Astrocyte (in vitro differentiated cells and primary cell): Measurements from ENCODE around the gene LDHD. TPM values are rescaled to one million over a fixed set of nuclear protein-coding genes. Genes with fewer than 3 reads are reported as not detected.
A peak's percentile ranks its signal among the peaks of the same experiment; 100 is the strongest.

Source experiments
- DNase-seq: peaks from one replicate; pipeline ENCODE4 v3.0.0-alpha.2; 2010; ENCODE audit warnings: low read depth
- FAIRE-seq: peaks from 2 replicates; lab custom pipeline; 2011; peaks lifted over from hg19 to GRCh38; lab: Jason Lieb, UNC
- H2AFZ ChIP-seq: 2 replicates; pipeline ENCODE4 v1.6.0; 2012; ENCODE audit warnings: low read depth, low read length, inconsistent platforms
- H3K27ac ChIP-seq: 2 replicates; pipeline ENCODE4 v1.5.1; 2011; ENCODE audit warnings: low read depth, low read length, inconsistent platforms
- H3K27me3 ChIP-seq: 2 replicates; pipeline ENCODE4 v1.6.0; 2011; ENCODE audit warnings: low read length, inconsistent platforms; ENCODE audit not compliant: insufficient read depth
- H3K36me3 ChIP-seq: 2 replicates; pipeline ENCODE4 v1.5.1; 2011; ENCODE audit warnings: low read length, inconsistent platforms; ENCODE audit not compliant: insufficient read depth
- H3K4me1 ChIP-seq: 2 replicates; pipeline ENCODE4 v1.5.1; 2011; ENCODE audit warnings: low read length, inconsistent platforms; ENCODE audit not compliant: insufficient read depth
- H3K4me2 ChIP-seq: 2 replicates; pipeline ENCODE4 v1.6.0; 2012; ENCODE audit warnings: low read length, inconsistent platforms
- H3K4me3 ChIP-seq: 2 replicates; pipeline ENCODE4 v1.5.1; 2011; ENCODE audit warnings: low read depth, mild to moderate bottlenecking, low read length, inconsistent platforms; ENCODE audit not compliant: insufficient read depth
- H3K79me2 ChIP-seq: 2 replicates; pipeline ENCODE4 v1.6.0; 2012; ENCODE audit warnings: mild to moderate bottlenecking, low read length, inconsistent platforms; ENCODE audit not compliant: insufficient read depth
- H3K9ac ChIP-seq: 2 replicates; pipeline ENCODE4 v1.6.0; 2012; ENCODE audit warnings: mild to moderate bottlenecking, low read length, inconsistent platforms
- H3K9me3 ChIP-seq: 2 replicates; pipeline ENCODE4 v1.5.1; 2012; ENCODE audit warnings: low read depth, mild to moderate bottlenecking, low read length, inconsistent platforms; ENCODE audit not compliant: insufficient read depth
- H4K20me1 ChIP-seq: 2 replicates; pipeline ENCODE4 v1.6.0; 2012; ENCODE audit warnings: low read length, inconsistent platforms; ENCODE audit not compliant: insufficient read depth
- H3K27ac Mint-ChIP-seq: one replicate; pipeline ENCODE4 v1.8.0; 2021; ENCODE audit warnings: mild to moderate bottlenecking, mixed read lengths; ENCODE audit not compliant: unreplicated experiment
- H3K27me3 Mint-ChIP-seq: one replicate; pipeline ENCODE4 v1.8.0; 2021; ENCODE audit warnings: low read depth, mixed read lengths; ENCODE audit not compliant: unreplicated experiment
- H3K36me3 Mint-ChIP-seq: one replicate; pipeline ENCODE4 v1.8.0; 2021; ENCODE audit warnings: low read depth, mixed read lengths; ENCODE audit not compliant: unreplicated experiment
- H3K4me1 Mint-ChIP-seq: one replicate; pipeline ENCODE4 v1.8.0; 2021; ENCODE audit warnings: low read depth, mixed read lengths; ENCODE audit not compliant: unreplicated experiment
- H3K4me3 Mint-ChIP-seq: one replicate; pipeline ENCODE4 v1.8.0; 2021; ENCODE audit warnings: mild to moderate bottlenecking, moderate library complexity, mixed read lengths; ENCODE audit not compliant: unreplicated experiment
- H3K9me3 Mint-ChIP-seq: one replicate; pipeline ENCODE4 v1.8.0; 2021; ENCODE audit warnings: mild to moderate bottlenecking, mixed read lengths; ENCODE audit not compliant: unreplicated experiment
- EZH2 ChIP-seq: IDR thresholded peaks from 2 replicates; pipeline ENCODE4 v1.6.1; 2012; ENCODE audit warnings: mild to moderate bottlenecking, low read length, inconsistent platforms; ENCODE audit not compliant: insufficient read depth
- total RNA-seq: library from RNA; stranded (reverse); gene quantifications from 2 replicates; pipeline ENCODE4 v1.2.1, GENCODE V29; 2021
- TF ChIP-seq, protein P1 (sequence below): IDR thresholded peaks from 2 replicates; pipeline ENCODE4 v1.5.1; 2011; ENCODE audit warnings: low read depth, mild to moderate bottlenecking, inconsistent platforms, low read length, moderate library complexity; ENCODE audit not compliant: insufficient read depth

LDHD gene
- total RNA-seq, 1 donor from 2014 or later: not detected

DNA sequence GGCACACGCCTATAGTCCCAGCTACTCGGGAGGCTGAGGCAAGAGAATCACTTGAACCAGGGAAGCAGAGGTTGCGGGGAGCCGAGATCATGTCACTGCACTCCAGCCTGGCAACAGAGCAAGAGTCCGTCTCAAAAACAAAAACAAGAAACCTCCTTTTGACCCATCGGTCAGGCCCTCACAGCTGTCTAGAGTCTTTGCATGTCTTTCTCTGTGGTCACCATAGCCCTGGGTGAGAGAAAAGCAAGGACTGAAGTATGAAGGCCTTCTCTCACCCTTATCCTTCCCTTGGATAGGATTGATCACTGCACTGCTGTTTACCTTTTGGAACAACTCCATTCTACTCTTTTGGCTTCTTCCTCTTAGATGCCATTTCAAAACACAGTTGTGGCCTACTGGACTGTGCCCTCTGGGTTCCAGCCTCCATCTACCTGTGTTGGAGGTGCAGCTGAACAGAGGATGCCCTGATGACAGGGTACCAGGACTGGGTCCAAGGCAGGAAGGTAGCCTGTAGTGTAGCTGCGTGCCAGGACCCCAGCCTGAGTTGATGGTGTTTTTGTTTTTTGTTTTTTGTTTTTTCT, 37.1 kb downstream of the LDHD start:
- no peaks in the 10 kb centered on the region for H3K27me3 ChIP-seq
- H4K20me1 ChIP-seq: peaks cover 82% of the 10 kb centered on the region
- Mint-ChIP-seq H3K9me3 (no peaks in the 10 kb centered on the region), H3K27ac (no peak overlapping the region), H3K4me3 (no peak overlapping the region), H3K36me3 (peaks cover 8% of the 10 kb centered on the region), H3K27me3 (no peaks in the 10 kb centered on the region), H3K4me1 (peaks cover 20% of the 10 kb centered on the region)
- H2AFZ ChIP-seq: no peak overlapping the region
- peak overlapping the region; percentile 17 for H3K27ac ChIP-seq
- H3K4me1 ChIP-seq: peaks cover 4% of the 10 kb centered on the region
- peak overlapping the region; percentile 5 for H3K4me2 ChIP-seq
- no peaks in the 10 kb centered on the region for H3K36me3 ChIP-seq
- no peak overlapping the region for H3K9ac ChIP-seq
- no peaks in the 10 kb centered on the region for H3K9me3 ChIP-seq
- no peak for FAIRE-seq
- peaks cover 76% of the 10 kb centered on the region for H3K79me2 ChIP-seq
- H3K4me3 ChIP-seq: no peak overlapping the region
- no peak for DNase-seq
- TF ChIP-seq, protein P1, sequence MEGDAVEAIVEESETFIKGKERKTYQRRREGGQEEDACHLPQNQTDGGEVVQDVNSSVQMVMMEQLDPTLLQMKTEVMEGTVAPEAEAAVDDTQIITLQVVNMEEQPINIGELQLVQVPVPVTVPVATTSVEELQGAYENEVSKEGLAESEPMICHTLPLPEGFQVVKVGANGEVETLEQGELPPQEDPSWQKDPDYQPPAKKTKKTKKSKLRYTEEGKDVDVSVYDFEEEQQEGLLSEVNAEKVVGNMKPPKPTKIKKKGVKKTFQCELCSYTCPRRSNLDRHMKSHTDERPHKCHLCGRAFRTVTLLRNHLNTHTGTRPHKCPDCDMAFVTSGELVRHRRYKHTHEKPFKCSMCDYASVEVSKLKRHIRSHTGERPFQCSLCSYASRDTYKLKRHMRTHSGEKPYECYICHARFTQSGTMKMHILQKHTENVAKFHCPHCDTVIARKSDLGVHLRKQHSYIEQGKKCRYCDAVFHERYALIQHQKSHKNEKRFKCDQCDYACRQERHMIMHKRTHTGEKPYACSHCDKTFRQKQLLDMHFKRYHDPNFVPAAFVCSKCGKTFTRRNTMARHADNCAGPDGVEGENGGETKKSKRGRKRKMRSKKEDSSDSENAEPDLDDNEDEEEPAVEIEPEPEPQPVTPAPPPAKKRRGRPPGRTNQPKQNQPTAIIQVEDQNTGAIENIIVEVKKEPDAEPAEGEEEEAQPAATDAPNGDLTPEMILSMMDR: no peak
- no peak for TF ChIP-seq EZH2

DNA sequence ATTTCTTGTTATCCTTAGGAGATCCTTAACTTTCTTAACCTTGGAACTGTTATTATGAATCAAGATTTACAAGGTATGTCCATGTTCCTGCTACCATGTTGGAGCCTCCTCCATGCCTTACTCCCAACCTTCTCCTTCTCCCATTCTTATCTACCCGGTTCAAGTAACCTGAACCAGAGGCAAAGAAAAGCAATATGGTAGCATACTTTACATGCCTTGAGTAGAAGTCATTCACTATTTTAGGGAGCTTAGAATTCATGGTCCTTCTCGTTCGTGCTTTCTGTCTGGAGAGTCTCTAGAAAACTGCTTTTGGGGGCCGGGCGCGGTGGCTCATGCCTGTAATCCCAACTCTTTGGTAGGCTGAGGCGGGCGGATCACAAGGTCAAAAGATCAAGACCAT, 37.7 kb downstream of the LDHD start:
- Histone ChIP-seq H3K36me3 (no peaks in the 10 kb centered on the region), H3K9ac (no peak overlapping the region), H3K4me2 (peak overlapping the region; percentile 5), H3K27ac (no peak overlapping the region), H4K20me1 (peaks cover 82% of the 10 kb centered on the region), H3K79me2 (peaks cover 76% of the 10 kb centered on the region), H2AFZ (no peak overlapping the region), H3K4me3 (no peak overlapping the region), H3K9me3 (no peaks in the 10 kb centered on the region), H3K4me1 (peaks cover 8% of the 10 kb centered on the region), H3K27me3 (no peaks in the 10 kb centered on the region)
- H3K9me3 Mint-ChIP-seq: no peaks in the 10 kb centered on the region
- H3K4me1 Mint-ChIP-seq: peaks cover 20% of the 10 kb centered on the region
- DNase-seq (no peak), FAIRE-seq (no peak)
- no peaks in the 10 kb centered on the region for H3K27me3 Mint-ChIP-seq
- peaks cover 8% of the 10 kb centered on the region for H3K36me3 Mint-ChIP-seq
- peak overlapping the region; percentile 21 for H3K4me3 Mint-ChIP-seq
- H3K27ac Mint-ChIP-seq: no peak overlapping the region
- TF ChIP-seq, protein P1: no peak
- no peak for TF ChIP-seq EZH2

DNA sequence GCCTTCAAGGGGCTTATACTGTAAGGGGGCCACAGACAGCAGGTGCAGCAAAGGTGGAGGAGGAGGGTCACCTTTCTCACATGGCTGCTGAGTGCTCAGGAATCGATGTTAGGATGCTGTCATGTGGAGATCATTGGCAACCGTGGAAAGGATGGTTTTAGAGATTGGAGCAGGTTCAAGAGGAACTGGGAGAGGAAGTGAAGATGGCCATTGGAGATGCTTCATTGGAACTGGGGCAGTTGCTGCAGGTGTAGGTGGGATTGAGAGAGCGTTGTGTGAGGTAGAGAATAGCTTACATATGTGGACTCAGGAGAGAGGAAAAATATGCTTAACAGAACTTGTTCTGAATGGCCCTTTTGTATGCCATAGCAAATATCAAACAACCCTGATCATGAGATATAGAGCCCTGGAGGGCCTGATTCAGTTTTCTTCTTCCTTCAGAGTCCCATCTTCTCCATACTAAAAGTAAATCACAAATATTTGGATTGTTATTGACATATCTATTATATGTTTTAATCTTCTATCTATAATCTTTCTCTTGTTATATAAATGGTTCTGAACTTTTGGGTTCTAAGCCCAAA, 40.8 kb downstream of the LDHD start:
- no peak overlapping the region for H3K4me3 ChIP-seq
- H3K36me3 ChIP-seq: no peaks in the 10 kb centered on the region
- H3K9ac ChIP-seq: no peak overlapping the region
- H3K4me1 ChIP-seq: peaks cover 8% of the 10 kb centered on the region
- H3K9me3 Mint-ChIP-seq: no peaks in the 10 kb centered on the region
- peaks cover 17% of the 10 kb centered on the region for H3K4me1 Mint-ChIP-seq
- TF ChIP-seq EZH2: no peak
- TF ChIP-seq, protein P1: no peak
- no peaks in the 10 kb centered on the region for H3K27me3 Mint-ChIP-seq
- no peaks in the 10 kb centered on the region for H3K27me3 ChIP-seq
- no peak overlapping the region for H3K4me3 Mint-ChIP-seq
- no peak overlapping the region for H3K27ac ChIP-seq
- no peak overlapping the region for H3K27ac Mint-ChIP-seq
- peaks cover 78% of the 10 kb centered on the region for H3K79me2 ChIP-seq
- no peak for DNase-seq
- peaks cover 8% of the 10 kb centered on the region for H3K36me3 Mint-ChIP-seq
- no peaks in the 10 kb centered on the region for H3K9me3 ChIP-seq
- no peak for FAIRE-seq
- H2AFZ ChIP-seq: no peak overlapping the region
- peaks cover 86% of the 10 kb centered on the region for H4K20me1 ChIP-seq
- H3K4me2 ChIP-seq: no peak overlapping the region
